Choroid plexus epithelial cell (primary cell): ENCODE measurements around the gene AHRR.

ENCODE experiments used
- DNase-seq: peaks from one replicate; pipeline ENCODE4 v3.0.0-alpha.2; 2010; ENCODE audit warnings: low read depth
- H3K4me3 ChIP-seq: 2 replicates; pipeline ENCODE4 v1.5.1; 2011; ENCODE audit warnings: low read depth, mild to moderate bottlenecking, control low read depth, low read length, moderate library complexity
- CTCF ChIP-seq: conservative IDR thresholded peaks from 2 replicates; pipeline ENCODE4 v1.5.1; 2011; ENCODE audit warnings: low read depth, mild to moderate bottlenecking, control low read depth, inconsistent platforms, low read length, moderate library complexity

Gene AHRR

GRCh38 chr5:423626-424261, 102.2 kb downstream of the AHRR start:
- DNase-seq: no peak
- TF ChIP-seq CTCF: no peak
- no peak overlapping the region for H3K4me3 ChIP-seq

GRCh38 chr5:424301-425110, 103.0 kb downstream of the AHRR start:
- TF ChIP-seq CTCF: no peak
- no peak for DNase-seq
- H3K4me3 ChIP-seq: no peak overlapping the region

- DNase-seq: peak; percentile 22
- no peak overlapping the region for H3K4me3 ChIP-seq
- TF ChIP-seq CTCF: peak; percentile 34
Measured at GRCh38 chr5:425714-426113, 104.2 kb downstream of the AHRR start.

- DNase-seq: no peak
- TF ChIP-seq CTCF: no peak
- no peak overlapping the region for H3K4me3 ChIP-seq
Measured at GRCh38 chr5:426392-426976, 105.0 kb downstream of the AHRR start.

GRCh38 chr5:427415-428087, 106.0 kb downstream of the AHRR start:
- TF ChIP-seq CTCF: no peak
- no peak for DNase-seq
- no peak overlapping the region for H3K4me3 ChIP-seq

GRCh38 chr5:428219-428618, 106.7 kb downstream of the AHRR start:
- H3K4me3 ChIP-seq: no peak overlapping the region
- TF ChIP-seq CTCF: no peak
- DNase-seq: no peak
